ENCODE data around the gene ZFYVE27.

The ZFYVE27 gene

GRCh38 chr10:97723001-97723400, 13.9 kb upstream of the ZFYVE27 start:
- H3K4me2 ChIP-seq (ENCODE audit: low read depth, low read length) = no peak overlapping the region
- H3K27me3 ChIP-seq (replicated peaks; ENCODE audit: insufficient read depth, low read length) = no peaks in the 10 kb centered on the region; the same call in 1 of the 2 replicates
- DNase-seq = no peak
- no peak overlapping the region for H2AFZ ChIP-seq (ENCODE audit: low read length)
- H3K9ac ChIP-seq (ENCODE audit: low read length) = no peak overlapping the region
- H3K27ac ChIP-seq (ENCODE audit: low read length) = no peak overlapping the region
- no peaks in the 10 kb centered on the region for H3F3A ChIP-seq (ENCODE audit: insufficient read depth, low read length)
- H3K4me1 ChIP-seq (ENCODE audit: low read length) = no peaks in the 10 kb centered on the region
- H3K9me2 ChIP-seq (replicated peaks; ENCODE audit: insufficient read depth, low read length) = no peaks in the 10 kb centered on the region
- no peaks in the 10 kb centered on the region for H3K79me2 ChIP-seq (ENCODE audit: low read length)
- H4K20me1 ChIP-seq (ENCODE audit: insufficient read depth, low read length) = no peaks in the 10 kb centered on the region
- TF ChIP-seq EZH2 (optimal IDR thresholded peaks at IDR 0.05; ENCODE audit: low read depth, low read length) (no peak), CTCF (IDR thresholded peaks at IDR 0.05; ENCODE audit: low read length) (no peak), EZH2phosphoT487 (IDR thresholded peaks at IDR 0.05; ENCODE audit: low read length) (no peak)
- H3K9me3 ChIP-seq (replicated peaks; ENCODE audit: insufficient read depth, low read length) = no peaks in the 10 kb centered on the region
- H3K36me3 ChIP-seq (replicated peaks; ENCODE audit: insufficient read depth, low read length) = no peaks in the 10 kb centered on the region
- H3K4me3 ChIP-seq (ENCODE audit: low read length) = no peak overlapping the region

GRCh38 chr10:97724341-97724941, 12.5 kb upstream of the ZFYVE27 start:
- Histone ChIP-seq H3K79me2 (ENCODE audit: low read length) (no peaks in the 10 kb centered on the region), H3K27me3 (replicated peaks; ENCODE audit: insufficient read depth, low read length) (no peaks in the 10 kb centered on the region; the same call in 1 of the 2 replicates), H3K4me3 (ENCODE audit: low read length) (no peak overlapping the region), H3K36me3 (replicated peaks; ENCODE audit: insufficient read depth, low read length) (no peaks in the 10 kb centered on the region), H3K9me2 (replicated peaks; ENCODE audit: insufficient read depth, low read length) (no peaks in the 10 kb centered on the region), H3K27ac (ENCODE audit: low read length) (no peak overlapping the region), H4K20me1 (ENCODE audit: insufficient read depth, low read length) (no peaks in the 10 kb centered on the region), H3F3A (ENCODE audit: insufficient read depth, low read length) (no peaks in the 10 kb centered on the region), H3K9ac (ENCODE audit: low read length) (no peak overlapping the region), H2AFZ (ENCODE audit: low read length) (no peak overlapping the region), H3K4me2 (ENCODE audit: low read depth, low read length) (no peak overlapping the region), H3K4me1 (ENCODE audit: low read length) (no peaks in the 10 kb centered on the region), H3K9me3 (replicated peaks; ENCODE audit: insufficient read depth, low read length) (no peaks in the 10 kb centered on the region)
- TF ChIP-seq CTCF (IDR thresholded peaks at IDR 0.05; ENCODE audit: low read length) (no peak), EZH2phosphoT487 (IDR thresholded peaks at IDR 0.05; ENCODE audit: low read length) (no peak), EZH2 (optimal IDR thresholded peaks at IDR 0.05; ENCODE audit: low read depth, low read length) (no peak)
- no peak for DNase-seq

- Histone ChIP-seq H3K9me2 (replicated peaks; ENCODE audit: insufficient read depth, low read length) (no peaks in the 10 kb centered on the region), H3K27ac (ENCODE audit: low read length) (no peak overlapping the region), H3K9me3 (replicated peaks; ENCODE audit: insufficient read depth, low read length) (no peaks in the 10 kb centered on the region), H3K4me1 (ENCODE audit: low read length) (no peaks in the 10 kb centered on the region), H3K79me2 (ENCODE audit: low read length) (no peaks in the 10 kb centered on the region), H3K36me3 (replicated peaks; ENCODE audit: insufficient read depth, low read length) (no peaks in the 10 kb centered on the region), H3K27me3 (replicated peaks; ENCODE audit: insufficient read depth, low read length) (no peaks in the 10 kb centered on the region; the same call in 1 of the 2 replicates), H2AFZ (ENCODE audit: low read length) (peak overlapping the region; percentile 24; the same call in 1 of the 2 replicates), H3F3A (ENCODE audit: insufficient read depth, low read length) (no peaks in the 10 kb centered on the region), H4K20me1 (ENCODE audit: insufficient read depth, low read length) (no peaks in the 10 kb centered on the region), H3K4me2 (ENCODE audit: low read depth, low read length) (peak overlapping the region; percentile 12; the same call in 1 of the 2 replicates), H3K9ac (ENCODE audit: low read length) (no peak overlapping the region), H3K4me3 (ENCODE audit: low read length) (no peak overlapping the region)
- DNase-seq = no peak
- no peak for TF ChIP-seq CTCF (IDR thresholded peaks at IDR 0.05; ENCODE audit: low read length)
- no peak for TF ChIP-seq EZH2 (optimal IDR thresholded peaks at IDR 0.05; ENCODE audit: low read depth, low read length)
- TF ChIP-seq EZH2phosphoT487 (IDR thresholded peaks at IDR 0.05; ENCODE audit: low read length) = no peak
Measured at GRCh38 chr10:97726636-97727178, 10.2 kb upstream of the ZFYVE27 start.

All from MM.1S (cell line).